Measurements from ENCODE around the gene KCNMB2.

KCNMB2 gene

GRCh38 chr3:178494386-178494785 is 41.9 kb upstream of the KCNMB2 start:
- Histone ChIP-seq H3K36me3 (no peaks in the 10 kb centered on the region), H3K4me3 (ENCODE audit: low read depth, low read length) (no peak overlapping the region), H3K27ac (no peak overlapping the region), H3K27me3 (ENCODE audit: insufficient read depth, low read depth, severe bottlenecking) (no peaks in the 10 kb centered on the region), H3K9me3 (ENCODE audit: severe bottlenecking) (no peaks in the 10 kb centered on the region)
- no peak for TF ChIP-seq CTCF (IDR thresholded peaks at IDR 0.05; ENCODE audit: low read depth, low read length)
- DNase-seq: no peak

- no peak for TF ChIP-seq CTCF (IDR thresholded peaks at IDR 0.05; ENCODE audit: low read depth, low read length)
- Histone ChIP-seq H3K36me3 (no peaks in the 10 kb centered on the region), H3K9me3 (ENCODE audit: severe bottlenecking) (no peaks in the 10 kb centered on the region), H3K27ac (no peak overlapping the region), H3K4me3 (ENCODE audit: low read depth, low read length) (no peak overlapping the region), H3K27me3 (ENCODE audit: insufficient read depth, low read depth, severe bottlenecking) (no peaks in the 10 kb centered on the region)
- DNase-seq: no peak
Observed at GRCh38 chr3:178496911-178497310, 39.3 kb upstream of the KCNMB2 start.

- Histone ChIP-seq H3K27me3 (ENCODE audit: insufficient read depth, low read depth, severe bottlenecking) (no peaks in the 10 kb centered on the region), H3K27ac (no peak overlapping the region)
- DNase-seq: no peak
Observed at GRCh38 chr3:178498871-178499270, 37.4 kb upstream of the KCNMB2 start.

GRCh38 chr3:178500631-178501030 is 35.6 kb upstream of the KCNMB2 start:
- H3K4me3 ChIP-seq (ENCODE audit: low read depth, low read length): no peak overlapping the region
- no peaks in the 10 kb centered on the region for H3K27me3 ChIP-seq (ENCODE audit: insufficient read depth, low read depth, severe bottlenecking)
- no peak for DNase-seq
- no peaks in the 10 kb centered on the region for H3K36me3 ChIP-seq
- H3K9me3 ChIP-seq (ENCODE audit: severe bottlenecking): no peaks in the 10 kb centered on the region
- no peak for TF ChIP-seq CTCF (IDR thresholded peaks at IDR 0.05; ENCODE audit: low read depth, low read length)
- H3K27ac ChIP-seq: no peak overlapping the region

More at GRCh38 chr3:178498871-178499270, 37.4 kb upstream of the KCNMB2 start:
- no peak for TF ChIP-seq CTCF (IDR thresholded peaks at IDR 0.05; ENCODE audit: low read depth, low read length)
- Histone ChIP-seq H3K36me3 (no peaks in the 10 kb centered on the region), H3K4me3 (ENCODE audit: low read depth, low read length) (no peak overlapping the region), H3K9me3 (ENCODE audit: severe bottlenecking) (no peaks in the 10 kb centered on the region)

- Histone ChIP-seq H3K4me3 (ENCODE audit: low read depth, low read length) (no peak overlapping the region), H3K27me3 (ENCODE audit: insufficient read depth, low read depth, severe bottlenecking) (no peaks in the 10 kb centered on the region), H3K36me3 (no peaks in the 10 kb centered on the region), H3K9me3 (ENCODE audit: severe bottlenecking) (no peaks in the 10 kb centered on the region), H3K27ac (no peak overlapping the region)
- TF ChIP-seq CTCF (IDR thresholded peaks at IDR 0.05; ENCODE audit: low read depth, low read length): no peak
- DNase-seq: no peak
Observed at GRCh38 chr3:178504128-178504527, 32.1 kb upstream of the KCNMB2 start.

GRCh38 chr3:178505832-178506231 is 30.4 kb upstream of the KCNMB2 start:
- Histone ChIP-seq H3K4me3 (ENCODE audit: low read depth, low read length) (no peak overlapping the region), H3K9me3 (ENCODE audit: severe bottlenecking) (no peaks in the 10 kb centered on the region), H3K36me3 (no peaks in the 10 kb centered on the region), H3K27ac (no peak overlapping the region), H3K27me3 (ENCODE audit: insufficient read depth, low read depth, severe bottlenecking) (no peaks in the 10 kb centered on the region)
- no peak for DNase-seq
- TF ChIP-seq CTCF (IDR thresholded peaks at IDR 0.05; ENCODE audit: low read depth, low read length): no peak

Data from WERI-Rb-1 (cell line).